ENCODE measurements around the gene KCNH8.

The KCNH8 gene

DNA sequence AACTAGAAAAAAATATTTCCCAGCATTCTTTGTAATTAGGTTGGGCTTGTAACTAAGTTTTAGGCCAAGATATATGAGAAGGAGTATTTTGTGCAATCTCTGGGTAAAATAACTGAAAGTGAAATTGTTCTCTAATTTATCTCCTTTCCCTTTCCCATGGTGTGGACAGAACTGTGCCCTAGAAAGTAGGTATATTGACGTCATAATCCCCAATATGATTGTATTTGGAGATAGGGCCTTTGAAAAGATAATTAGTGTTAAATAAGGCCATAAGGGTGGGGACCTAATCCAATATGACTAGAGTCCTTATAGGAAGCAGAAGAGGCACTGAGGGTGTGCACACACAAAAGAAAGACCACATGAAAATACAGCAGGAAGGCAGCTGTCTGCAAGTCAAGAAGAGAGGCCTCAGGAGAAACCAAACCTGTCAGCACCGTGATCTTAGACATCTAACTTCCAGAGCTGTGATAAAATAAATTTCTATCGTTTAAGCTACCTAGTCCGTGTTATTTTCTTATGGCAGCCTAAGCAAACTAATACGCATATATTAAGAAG, 106.6 kb downstream of the KCNH8 start:
- no peak for DNase-seq

DNA sequence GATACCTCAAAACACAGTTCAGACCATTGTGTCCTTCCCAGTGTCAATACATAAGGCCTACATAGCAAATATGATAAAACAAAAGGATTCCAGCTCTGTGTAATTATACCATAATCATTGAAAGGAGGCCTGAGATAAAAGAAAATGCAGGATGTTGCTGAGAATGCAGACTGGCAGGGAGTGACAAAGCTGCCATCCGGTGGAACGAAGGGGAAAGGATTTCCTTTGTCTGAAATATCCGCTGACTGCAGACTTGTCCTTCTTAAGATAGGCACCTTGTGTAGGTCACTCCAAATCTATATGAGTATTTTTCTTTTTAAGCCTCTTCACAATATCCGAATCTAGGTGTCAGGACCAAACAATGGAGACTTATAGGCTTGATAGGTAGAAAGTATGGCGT, 108.0 kb downstream of the KCNH8 start:
- no peak for DNase-seq

DNA sequence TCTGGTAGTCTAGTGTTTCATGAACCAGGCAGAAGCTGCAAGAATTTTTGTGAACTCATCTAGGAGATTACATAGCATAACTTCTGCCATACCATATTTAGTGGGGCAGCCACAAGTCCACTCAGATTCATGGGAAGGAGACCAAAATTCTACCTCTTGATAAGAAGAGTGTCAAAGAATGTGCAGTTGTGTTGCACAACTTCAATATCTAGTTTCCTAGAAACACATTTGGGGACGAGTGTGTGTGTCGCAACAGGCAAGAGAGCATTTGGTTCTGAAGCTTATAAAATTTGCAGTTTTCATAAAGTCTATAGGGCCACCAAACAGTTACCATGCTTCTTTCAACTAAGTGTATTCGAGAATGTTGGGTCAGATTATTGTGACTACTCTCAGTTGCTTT, 115.3 kb downstream of the KCNH8 start:
- no peak for DNase-seq

DNA sequence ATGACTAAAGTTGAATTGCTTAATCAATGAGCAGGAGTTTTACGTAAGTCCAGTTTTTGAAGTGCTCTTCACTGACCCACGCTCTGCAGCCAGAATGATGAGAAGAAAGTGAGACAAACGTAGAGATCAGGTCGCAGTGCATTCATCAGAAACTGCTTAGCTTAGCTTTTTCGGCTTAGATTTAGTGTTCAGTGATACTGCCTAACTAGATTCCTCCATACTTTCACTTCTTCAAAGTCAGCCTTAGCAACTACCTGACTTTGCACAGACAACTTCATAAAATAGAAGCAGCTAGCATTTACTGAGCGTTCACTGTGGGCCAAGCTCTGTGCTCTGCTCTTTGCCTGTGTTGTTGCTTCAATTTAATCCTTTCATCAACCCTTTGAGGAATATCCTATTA, 116.1 kb downstream of the KCNH8 start:
- no peak for DNase-seq

DNA sequence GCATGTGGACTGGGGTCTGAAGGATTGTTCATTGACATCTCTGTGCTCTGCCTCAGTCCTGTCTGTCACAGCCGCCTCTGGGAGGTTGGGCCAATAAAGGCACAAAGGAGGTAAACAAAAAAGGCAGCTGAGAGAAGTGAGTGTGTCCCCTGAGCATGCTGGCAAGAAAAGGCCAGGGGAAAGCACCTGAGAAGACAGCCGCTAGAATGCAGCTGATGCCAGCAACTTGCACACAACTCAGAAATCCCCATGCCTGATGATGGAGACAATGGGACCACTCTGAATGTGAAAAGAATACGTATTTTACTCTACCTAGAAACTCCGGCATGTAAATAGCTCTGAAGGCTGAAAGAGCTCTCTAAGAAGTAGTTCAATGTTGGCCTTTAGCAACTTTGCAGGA, 118.7 kb downstream of the KCNH8 start:
- no peak for DNase-seq

DNA sequence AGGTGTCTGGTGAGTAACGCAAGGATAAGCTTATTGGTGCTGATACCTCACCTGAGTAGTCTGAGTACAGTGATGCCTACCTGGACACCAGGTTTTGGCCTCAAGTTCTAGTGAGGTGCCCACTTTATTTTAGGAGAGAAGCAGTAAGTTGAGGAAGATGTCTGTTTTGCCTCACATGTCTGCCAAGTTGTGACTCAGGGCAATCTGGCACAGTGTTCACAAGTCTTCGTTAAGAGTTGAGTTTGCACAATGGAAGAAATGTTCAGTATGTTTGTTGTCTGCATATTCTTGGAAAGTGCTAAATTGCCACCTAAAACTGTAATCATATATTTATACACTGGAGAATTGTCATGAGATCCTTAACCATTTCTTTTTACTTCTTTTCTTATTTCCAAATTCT, 122.2 kb downstream of the KCNH8 start:
- DNase-seq: no peak

DNA sequence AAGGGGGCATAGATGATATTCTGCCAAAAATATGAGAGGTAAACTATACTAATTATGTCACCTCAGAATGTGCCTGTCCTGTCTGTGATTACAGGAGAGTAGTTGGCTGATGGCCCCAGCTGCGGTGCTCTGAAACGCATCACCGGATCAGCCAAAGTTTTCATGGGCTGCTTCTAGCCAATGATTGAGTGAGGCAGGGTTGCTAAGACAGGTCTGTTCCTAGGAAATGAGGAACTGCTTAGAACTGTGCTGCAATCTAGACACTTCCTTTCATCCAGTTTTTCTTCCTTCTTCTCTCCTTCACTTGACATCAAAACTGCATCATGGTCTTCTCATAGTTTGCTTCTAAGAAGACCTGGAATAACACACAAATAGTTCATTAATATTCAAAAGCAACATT, 124.0 kb downstream of the KCNH8 start:
- DNase-seq: no peak

DNA sequence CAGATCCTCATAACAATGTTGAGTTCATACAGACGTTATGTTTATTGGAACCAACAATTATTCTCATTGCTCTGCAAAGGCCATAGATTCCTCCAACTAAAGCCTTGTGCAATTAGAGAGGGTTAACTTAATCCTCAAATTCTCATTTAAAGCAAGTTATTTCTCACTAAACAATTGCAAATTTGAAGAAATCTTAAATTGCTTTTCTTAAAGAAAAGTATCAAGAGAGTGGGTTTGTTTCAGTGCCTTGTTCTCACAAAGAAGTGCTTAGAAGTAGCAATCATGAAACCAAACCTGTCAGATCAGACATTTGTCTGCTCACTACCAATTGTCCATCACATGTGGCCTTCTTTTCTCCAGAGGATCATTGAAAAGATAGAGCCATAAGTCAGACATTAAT, 124.8 kb downstream of the KCNH8 start:
- no peak for DNase-seq

DNA sequence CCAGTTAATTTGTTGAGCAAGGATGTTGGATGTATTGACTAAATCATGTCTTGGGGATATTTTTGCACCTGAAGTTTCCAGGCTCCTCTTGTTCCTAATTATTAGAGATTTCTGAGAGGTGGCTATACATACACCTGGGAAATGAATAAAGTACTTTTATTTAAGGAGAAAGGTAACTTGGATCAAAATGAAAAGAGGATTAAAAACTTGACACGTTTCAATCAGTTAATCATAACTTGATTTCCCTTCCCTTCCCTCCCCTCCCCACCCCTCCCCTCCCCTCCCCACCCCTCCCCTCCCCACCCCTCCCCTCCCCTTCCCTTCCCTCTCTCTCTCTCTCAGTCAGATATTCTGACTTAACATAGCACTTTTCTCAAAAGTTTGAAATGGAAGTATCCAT, 126.3 kb downstream of the KCNH8 start:
- no peak for DNase-seq

DNA sequence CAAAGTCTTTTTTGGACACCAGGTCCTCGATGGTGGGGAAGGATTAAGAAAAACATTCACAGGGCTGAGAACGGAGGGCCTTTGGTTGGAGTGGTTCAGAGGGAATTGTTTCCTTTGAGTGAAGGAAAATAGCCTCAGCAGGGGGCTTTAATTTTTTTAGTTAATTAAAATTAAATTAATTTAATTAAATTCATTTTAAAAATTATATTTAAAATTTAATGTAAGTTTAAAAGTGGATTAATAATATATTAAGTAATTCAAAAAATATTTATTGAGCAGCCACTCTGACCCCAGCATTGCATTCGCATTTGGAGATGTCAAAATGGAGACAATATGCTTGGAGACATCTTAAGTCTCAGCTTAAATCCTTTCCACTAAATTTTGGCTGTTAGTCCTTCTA, 136.7 kb downstream of the KCNH8 start:
- no peak for DNase-seq

DNA sequence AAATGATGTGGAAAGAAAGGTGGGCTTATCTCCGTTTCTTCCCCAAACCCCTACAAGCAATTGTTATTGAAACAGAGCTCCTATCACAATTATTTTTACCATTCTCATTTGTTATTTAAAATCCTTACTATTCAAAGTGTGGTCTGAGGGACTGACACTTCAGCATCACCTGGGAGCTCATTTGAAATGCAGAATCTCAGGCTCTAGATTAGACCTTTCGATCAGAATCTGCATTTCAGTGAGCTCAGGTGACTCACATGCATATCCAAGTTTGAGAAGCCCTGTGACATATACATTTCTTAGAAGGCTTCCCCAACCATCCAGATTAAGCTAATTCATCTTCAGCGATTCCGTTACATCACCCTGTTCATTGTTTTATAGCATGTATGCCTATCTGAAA, 145.0 kb downstream of the KCNH8 start:
- DNase-seq: no peak

DNA sequence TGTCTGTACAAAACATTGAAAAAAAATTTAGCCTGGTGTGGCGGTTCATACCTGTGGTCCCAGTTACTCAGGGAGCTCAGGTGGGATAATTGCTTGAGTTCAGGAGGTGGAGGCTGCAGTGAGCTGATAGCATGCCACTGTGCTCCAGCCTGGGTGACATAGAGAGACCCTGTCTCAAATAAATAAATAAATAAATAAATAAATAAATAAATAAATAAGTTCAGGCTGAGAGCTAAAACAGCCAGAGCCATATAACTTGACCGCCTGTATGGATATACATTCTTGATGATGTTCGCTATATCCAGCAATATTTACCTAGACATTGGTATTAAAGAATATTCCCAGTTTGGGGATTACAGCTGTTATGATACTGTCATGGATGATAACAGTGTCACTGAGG, 146.9 kb downstream of the KCNH8 start:
- no peak for DNase-seq

DNA sequence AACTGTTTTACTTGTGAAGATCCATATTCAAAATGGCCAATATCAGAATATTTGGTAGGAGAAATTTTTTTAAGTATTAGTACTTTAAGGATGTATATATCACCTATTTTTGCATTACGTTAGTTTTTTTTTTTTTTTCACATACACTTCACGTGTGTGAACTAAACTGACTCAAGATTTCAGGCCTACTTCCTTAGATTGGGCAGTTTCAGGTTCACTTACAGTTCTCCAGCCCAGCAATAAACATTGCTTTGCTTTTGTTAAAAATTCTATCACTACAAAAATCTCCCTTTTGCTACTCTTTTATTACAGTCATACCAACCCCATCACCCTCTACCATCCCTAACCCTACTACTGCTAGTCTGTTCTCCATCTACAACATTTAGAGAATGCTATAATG, 183.6 kb downstream of the KCNH8 start:
- no peak for DNase-seq

DNA sequence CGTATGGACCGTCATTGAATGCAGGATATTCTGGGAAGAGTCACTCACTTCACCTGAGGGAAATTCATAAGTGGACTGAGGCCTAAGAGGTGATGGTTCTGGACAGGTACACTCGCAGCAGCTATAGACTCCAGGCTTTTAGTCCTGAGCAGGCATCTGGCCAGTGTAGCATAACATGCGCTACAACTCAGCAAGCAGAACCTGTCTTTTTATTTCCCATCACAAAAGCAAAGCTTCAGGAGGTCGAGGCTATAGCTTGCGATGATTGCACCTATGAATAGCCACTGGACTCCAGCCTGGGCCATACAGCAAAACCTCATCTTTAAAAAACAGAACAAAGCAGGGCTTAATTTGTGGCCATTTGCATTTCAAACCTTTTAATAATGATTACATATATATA, 185.8 kb downstream of the KCNH8 start:
- DNase-seq: no peak

DNA sequence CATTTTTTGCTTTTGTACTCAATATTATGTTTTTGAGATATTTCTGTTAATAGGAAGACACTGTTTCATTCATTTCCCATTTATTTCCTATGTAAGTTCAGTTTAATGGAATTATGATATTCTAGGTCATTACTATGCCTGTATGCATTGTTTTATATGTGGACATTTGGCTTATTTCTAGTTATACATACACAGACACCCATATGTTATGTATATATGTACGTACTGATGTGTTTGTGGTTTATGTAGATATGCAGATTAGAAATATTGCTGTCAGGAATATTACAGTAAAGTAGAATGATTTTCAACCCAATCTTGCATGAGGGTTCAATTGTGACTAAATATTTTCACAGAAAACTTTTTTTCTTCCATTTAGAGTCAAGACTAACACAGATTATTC, 190.5 kb downstream of the KCNH8 start:
- DNase-seq: no peak

DNA sequence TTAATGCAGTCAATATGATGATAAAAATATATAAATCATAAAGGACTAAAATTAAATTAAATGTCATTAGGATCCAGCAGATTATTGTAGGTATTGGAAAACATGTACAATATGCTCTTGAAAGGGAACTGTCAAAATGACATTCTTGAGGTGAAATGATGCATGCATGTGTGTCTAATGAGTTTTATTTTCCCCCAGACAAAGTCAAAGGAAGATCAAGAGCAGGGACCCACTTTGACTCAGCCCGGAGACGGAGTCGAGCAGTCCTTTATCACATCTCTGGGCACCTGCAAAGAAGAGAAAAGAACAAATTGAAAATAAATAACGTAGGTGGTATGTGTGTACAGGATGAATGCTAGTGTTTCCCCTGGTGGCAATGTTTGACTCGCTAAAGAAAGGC, 194.1 kb downstream of the KCNH8 start:
- DNase-seq: no peak

DNA sequence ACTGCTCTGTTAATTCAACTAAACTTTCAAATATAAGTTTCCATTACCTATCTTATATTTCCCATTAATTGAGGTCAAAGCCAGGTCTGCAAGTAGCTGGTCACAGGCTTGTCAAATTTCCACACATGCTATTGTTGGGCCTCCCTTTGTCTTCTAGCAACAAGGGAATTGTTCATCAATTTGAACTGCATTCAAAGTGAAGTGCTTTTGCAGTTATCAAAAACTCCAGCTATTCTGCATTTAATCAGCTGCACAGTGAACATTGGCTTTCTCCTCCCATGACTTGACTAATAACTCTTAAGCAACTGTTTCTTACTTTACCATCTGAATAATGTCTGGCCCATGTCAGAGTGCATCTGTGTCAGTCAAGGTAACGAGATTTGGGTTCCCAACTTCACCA, 198.4 kb downstream of the KCNH8 start:
- no peak for DNase-seq

DNA sequence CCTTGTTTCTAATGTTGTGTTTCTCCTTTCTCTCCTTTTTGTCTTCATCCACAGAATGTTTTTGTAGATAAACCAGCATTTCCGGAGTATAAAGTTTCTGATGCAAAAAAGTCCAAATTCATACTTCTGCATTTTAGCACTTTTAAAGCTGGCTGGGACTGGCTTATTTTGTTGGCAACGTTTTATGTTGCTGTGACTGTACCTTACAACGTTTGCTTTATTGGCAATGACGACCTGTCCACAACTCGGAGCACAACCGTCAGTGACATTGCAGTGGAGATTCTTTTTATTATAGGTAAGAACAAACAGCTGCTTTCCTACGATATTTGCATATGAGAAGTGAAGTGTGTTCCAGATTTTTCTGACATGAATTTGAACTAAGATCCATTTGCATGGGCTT, 199.4 kb downstream of the KCNH8 start:
- DNase-seq: no peak

DNA sequence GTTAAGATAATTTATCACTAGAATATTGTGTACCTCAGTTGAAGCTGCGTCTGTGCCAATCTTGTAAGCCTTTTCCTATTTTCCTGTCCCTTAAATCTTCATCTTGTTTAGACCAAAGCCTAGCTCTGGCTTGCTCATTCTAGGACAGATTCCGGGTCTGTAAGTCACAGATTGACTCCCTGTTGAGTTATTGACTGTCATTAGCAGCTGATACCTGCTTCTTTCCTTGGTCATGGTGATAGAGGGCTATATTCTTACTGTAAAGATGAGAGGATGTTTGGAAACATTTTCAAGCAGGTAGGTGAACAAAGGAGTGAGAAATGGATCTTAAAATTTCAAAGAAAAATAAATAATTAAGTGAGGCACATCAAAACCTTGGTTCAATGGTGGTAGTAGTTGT, 200.2 kb downstream of the KCNH8 start:
- no peak for DNase-seq

DNA sequence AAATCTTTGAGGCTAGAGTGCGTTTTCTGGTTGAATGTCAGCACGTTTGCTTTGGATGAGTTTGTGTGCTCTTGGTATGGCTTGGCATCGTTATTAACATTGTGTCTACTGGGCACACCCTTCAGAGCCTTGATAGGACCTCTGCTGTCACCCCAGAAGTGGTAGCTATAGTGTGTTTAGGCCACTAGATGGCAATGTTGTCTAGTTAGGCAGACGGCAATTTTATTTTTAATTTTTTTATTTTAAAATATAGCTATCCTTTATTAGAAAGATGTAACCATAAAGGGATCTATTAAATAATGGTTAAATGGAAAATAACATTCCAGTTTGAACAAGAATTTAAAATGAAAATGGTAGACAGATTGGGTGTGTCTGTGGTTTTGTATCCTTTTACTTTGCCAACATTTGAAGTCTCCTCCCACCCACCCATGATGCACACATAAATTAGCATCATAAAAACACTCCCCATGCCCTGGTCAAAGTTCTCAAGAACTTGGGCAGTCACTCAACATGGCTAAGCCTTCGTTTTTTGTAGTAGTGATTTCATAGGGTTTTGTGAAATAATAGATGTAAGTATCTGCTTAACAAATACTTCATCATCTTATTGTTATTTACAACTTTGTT, 200.7 kb downstream of the KCNH8 start:
- DNase-seq: no peak

DNA sequence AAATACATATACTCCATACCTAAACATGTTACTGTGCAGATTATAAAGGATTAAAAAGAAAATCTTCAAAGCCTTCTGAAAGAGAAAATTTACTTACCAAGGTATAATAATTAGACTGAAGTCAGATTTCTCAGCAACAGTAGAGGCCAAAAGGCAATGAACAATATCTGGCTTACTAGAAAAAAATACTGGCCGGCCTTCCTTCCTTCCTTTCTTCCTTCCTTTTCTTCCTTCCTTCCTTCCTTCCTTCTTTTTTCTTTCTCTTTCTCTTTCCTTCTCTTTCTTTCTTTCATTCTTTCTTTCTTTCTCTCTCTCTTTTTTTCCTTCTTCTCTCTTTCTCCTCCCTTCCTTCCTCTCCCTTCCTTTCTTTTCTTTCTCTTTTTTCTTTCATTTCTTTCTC, 209.6 kb downstream of the KCNH8 start:
- DNase-seq: no peak

DNA sequence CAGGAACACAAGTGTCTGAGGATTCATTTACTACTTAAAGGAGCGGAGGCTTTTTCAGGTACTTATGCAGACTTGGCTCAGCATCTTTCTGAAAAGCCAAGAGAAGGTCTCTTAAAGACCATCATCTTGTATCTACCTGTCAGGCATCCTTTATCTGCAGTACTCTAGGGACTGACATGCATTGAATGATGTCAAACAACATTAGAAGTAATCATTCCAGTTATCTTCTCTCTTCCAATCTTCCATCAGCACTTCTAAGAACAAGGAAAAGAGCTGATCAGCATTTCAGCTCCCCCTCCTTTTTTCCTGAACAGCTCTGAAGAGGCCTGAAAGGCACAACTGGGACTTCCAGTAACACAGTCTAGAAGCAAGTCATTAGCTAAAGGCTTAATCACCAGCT, 214.8 kb downstream of the KCNH8 start:
- DNase-seq: no peak

DNA sequence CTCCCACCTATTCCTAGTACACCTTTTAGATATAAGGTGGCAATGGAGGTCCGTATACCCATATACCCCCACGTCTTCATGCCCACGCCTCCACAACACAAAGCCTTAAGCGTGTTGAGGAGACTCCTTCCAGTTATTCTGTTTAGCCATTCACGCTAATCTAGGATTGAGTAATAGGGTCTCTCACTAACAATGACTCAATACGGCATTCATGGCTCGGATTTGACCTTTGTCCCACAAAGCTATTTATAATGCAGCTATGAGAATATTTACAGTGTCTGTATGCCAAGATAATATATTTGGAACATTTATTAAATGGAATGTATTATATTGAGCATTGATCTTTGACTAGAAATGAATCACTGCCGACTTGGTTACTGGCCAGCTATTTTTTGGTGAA, 215.8 kb downstream of the KCNH8 start:
- DNase-seq: no peak

DNA sequence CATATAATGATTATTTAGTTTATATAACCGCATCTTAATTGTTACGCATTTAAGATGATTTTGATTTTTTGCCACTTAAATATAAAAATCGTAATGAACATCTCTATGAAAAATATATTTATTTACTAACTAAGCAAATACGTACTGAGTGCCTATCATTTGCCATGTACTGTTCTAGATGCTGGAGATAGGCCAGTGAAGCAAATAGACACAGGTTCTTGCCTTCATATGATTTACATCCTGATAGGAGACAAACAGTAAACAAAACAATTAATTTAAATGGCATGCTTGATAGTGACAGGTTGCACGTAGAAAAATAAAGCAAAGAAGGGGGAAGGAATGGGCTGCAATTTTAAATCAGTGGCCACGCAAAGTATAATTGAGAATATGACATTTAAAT, 217.2 kb downstream of the KCNH8 start:
- no peak for DNase-seq

DNA sequence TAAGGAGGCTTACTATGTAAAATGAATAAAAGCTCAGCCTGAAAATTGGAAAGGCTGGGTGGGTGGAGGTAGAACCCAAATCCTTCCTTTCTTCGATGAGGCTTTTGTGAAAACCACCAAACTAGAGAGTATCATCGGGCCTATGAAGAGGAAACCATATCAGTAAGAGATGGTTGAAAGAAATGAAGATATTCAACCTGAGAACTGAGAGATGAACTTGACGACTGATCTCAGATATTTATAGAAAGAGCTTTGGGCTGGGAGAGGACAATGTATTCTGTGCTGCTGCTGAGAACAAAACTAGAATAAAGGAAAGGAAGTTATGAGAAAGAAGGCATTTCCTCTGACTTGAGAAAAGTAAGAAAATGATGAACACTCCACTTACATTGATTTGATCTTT, 236.6 kb downstream of the KCNH8 start:
- no peak for DNase-seq

DNA sequence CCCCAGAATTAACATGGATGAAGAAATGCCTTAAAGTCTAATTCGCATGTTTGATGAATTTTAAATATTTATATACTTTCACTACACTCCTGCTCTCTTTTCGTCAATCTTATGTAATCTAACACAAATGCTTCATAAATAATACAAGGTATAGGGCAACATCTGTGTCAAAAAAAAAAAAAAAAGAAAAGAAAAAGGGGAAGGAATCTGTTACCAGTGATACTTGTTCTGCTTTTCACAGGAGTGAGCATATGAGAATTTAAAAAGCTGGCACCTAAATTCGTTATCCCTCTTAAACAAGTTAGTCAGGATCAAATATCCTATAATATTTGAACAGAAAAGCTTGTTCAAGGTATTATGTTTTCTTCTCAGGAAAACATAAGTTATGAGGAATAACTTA, 243.8 kb downstream of the KCNH8 start:
- DNase-seq: no peak
